Dermis blood vessel endothelial cell (primary cell): ENCODE results near the gene CTNNB1. TPM values are rescaled to one million over a fixed set of nuclear protein-coding genes. Genes with fewer than 3 reads are reported as not detected.

ENCODE experiments used
- DNase-seq: peaks from one replicate; pipeline ENCODE4 v3.0.0; 2010
- total RNA-seq: library from RNA; depleted of rRNA; stranded (reverse); fragments of >200 nt; gene quantifications from 2 replicates; pipeline ENCODE4 v1.2.3, GENCODE V29; 2014

Gene CTNNB1
- total RNA-seq, 1 donor from 2014 or later, result 1,954 TPM

DNA sequence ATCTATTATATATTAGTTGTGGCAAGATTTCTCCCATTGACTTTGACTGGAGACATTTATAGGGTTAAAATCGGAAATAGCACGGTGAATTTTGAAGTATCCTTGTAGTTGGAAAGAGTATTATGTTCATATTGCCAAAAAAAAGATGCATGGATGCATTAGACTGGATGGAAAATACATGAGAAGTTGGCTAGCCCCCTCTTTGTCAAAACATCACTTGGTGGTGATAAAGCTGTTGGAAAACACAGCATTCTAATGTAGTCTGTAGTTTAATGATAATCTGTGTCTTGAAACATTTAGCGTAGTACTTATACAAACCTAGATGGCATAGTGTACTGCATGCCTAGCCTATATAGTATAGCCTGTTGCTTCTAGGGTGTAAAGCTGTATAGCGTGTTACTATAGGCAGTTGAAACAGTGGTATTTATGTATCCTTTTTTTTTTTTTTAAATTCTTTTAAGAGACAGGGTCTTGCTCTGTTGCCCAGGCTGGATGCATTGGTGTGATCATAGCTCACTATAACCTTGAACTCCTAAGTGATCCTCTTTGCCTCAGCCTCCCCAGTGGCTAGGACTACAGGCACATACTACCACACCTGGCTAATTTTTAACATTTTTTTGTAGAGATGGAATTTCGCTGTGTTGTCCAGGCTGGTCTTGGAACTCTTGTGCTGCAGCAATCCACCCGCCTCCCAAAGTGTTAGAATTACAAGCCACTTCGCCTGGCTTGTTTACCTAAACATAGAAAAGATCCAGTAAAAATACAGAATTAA is 21.8 kb downstream of the CTNNB1 start:
- no peak for DNase-seq

DNA sequence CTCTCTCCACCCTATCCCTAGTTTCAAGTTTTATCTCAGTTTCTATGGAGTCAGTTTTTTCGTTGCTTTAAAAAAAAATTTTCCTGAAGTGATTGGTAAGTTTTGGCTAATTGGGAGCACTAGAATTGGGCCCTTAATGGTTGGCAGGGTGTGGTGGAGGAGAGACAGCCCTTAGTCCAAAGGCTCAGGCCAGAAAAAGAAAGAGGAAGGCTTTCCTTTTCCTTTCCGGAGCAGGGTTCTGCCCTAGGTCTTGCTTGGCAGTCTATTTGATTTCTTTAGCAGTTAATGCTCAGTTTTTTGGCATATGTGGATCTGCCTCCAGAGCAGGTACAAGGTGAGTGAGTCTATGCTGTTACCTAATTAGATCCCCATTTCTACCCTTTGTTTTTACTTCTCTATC is 22.7 kb downstream of the CTNNB1 start:
- DNase-seq, result no peak

DNA sequence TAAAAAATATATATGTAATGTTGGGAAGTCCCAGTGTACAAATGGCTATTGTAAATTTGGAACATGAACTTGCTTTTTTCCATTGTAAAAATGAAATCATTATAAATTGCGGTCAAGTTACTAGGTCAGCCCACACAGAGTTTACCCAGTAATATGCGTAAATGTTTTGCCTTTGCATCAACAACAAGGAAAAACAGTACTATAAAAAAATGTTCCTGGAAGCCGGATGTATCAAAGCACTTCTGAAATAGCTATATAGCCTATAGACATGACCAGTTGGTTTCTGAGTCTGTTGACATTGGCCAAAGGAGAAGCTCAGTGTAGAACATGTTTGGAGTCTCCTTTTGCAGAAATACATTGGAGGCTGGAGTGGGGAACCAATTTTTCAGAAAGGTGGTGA is 23.2 kb downstream of the CTNNB1 start:
- no peak for DNase-seq

DNA sequence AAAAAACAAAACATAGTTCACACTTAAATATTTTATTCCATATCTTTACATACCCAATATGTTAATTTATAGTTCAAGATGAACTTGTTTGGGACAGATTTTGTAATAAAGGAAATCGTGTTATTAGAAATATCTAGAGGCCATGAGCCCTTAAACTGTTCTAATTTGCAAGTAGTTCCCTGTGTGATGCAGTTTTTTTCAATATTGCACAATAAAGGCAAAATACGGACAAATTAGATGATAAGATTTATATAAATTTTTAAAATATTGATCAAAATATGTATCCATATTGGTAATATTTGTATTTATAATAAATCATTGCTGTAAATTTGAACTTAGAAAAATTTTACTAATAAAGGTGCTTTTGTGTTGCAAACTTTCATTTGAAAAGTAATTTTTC is 23.8 kb downstream of the CTNNB1 start:
- DNase-seq, result no peak

DNA sequence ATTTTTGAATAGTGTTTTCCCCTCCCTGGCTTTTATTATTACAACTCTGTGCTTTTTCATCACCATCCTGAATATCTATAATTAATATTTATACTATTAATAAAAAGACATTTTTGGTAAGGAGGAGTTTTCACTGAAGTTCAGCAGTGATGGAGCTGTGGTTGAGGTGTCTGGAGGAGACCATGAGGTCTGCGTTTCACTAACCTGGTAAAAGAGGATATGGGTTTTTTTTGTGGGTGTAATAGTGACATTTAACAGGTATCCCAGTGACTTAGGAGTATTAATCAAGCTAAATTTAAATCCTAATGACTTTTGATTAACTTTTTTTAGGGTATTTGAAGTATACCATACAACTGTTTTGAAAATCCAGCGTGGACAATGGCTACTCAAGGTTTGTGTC is 24.4 kb downstream of the CTNNB1 start:
- no peak for DNase-seq

- peak; percentile 48 for DNase-seq
Observed at GRCh38 chr3:41224120-41224806, 25.0 kb downstream of the CTNNB1 start.

GRCh38 chr3:41234823-41235721 is 35.8 kb downstream of the CTNNB1 start:
- DNase-seq, result no peak

- DNase-seq, result no peak
Observed at GRCh38 chr3:41236228-41236627, 36.9 kb downstream of the CTNNB1 start.

DNA sequence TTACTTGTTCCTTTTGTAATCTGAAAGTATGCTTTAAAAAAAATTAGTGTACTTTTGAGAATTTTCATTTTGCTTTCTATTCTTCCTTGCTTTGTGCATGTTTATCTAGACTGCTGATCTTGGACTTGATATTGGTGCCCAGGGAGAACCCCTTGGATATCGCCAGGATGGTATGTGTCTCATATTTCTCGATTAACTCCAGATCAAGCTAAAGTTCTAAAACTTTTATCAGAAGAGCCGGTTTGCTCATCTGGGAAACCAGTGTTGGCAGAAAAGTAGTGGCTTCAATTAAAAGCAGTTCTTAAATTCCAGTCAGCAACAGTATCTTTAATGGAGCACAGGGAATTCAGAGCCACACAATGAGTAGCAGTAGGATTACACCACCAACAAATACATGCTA is 38.6 kb downstream of the CTNNB1 start:
- no peak for DNase-seq

GRCh38 chr3:41239587-41239986 is 40.3 kb downstream of the CTNNB1 start:
- DNase-seq, result no peak

DNA sequence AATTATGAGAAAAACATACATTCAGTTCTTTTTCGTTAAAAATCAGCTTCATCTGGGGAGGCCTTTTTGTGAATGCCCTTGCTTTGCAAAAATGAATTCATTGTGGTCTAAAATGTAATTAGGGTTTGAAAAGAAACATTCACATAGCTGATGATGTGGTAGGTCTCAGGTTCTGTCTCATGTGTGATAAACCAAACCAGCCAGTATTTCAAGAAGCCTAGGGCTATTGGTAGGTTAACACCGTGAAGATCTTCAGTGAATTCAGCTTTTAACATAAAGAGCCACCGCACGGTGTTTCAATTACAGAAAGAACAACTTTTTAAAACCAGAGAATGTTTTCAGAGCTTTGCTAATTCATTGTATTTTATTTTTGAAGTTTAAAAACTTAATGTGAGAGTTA is 41.9 kb downstream of the CTNNB1 start:
- no peak for DNase-seq

- DNase-seq, result no peak
Observed at GRCh38 chr3:41241800-41242571, 42.7 kb downstream of the CTNNB1 start.

- DNase-seq, result no peak
Observed at GRCh38 chr3:41243183-41243582, 43.9 kb downstream of the CTNNB1 start.

- DNase-seq, result no peak
Observed at GRCh38 chr3:41244620-41245336, 45.5 kb downstream of the CTNNB1 start.

DNA sequence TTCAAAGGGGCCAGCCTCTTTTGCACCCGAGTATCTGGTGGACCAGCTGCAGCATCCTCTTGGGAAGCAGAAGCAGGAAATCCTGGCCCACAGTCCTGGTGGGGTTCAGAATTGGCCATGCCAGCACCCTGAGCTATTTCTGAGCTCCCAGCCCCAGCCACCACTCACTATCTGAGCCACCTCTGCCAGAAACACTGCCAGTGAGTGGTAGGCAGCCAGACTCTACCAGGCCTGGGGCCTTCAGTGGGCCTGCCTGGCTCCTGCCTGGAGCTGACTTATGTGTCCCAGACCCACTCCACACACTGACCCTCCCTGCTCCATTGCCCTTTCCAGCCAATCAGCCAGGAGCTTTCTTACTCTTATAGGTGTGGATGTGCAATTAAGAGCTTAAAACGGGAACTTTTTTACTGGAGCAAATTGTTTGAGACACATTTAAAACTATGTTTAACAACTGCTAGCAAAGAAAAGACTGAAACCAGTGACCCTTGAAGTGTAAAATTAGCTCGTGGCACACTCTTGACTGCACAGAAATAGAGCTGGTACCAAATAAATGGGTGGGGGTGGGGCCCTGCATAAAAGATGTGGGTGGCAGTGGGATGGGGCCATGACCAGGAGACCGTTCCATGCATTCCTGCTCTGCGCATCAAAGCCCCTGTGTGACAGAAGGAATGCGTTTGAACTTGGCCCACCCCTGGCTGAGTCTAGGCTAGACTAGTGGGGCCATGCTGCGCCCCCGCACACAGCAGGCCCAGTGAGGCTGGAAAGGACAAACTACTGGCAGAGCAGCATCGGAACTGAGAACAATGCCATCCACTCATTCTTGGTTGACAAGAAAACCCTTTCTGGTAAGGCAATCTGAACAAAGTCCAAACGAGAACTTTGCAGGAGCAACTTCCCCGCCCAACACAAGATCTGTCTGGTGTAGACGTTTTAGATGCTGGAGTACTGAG is 48.0 kb downstream of the CTNNB1 start:
- DNase-seq, result no peak

DNA sequence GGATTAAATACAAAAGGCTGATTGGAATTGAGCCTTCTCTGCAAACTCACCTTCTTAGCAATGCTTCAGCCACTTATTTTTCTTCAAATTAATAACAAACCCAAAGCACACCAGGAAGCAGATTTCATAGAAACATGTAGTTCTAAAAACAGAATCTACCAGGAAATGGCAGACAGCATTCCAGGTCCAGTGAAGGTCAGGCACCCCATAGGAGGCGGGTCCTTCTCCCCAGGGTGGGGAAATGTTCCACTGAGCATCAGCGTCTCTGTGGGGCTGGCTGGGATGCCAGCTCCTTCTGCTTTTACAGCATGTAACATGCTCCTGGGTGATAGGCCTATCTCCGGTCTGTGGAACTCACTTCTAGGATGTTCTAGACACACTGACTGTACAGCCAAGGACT is 49.2 kb downstream of the CTNNB1 start:
- no peak for DNase-seq

DNA sequence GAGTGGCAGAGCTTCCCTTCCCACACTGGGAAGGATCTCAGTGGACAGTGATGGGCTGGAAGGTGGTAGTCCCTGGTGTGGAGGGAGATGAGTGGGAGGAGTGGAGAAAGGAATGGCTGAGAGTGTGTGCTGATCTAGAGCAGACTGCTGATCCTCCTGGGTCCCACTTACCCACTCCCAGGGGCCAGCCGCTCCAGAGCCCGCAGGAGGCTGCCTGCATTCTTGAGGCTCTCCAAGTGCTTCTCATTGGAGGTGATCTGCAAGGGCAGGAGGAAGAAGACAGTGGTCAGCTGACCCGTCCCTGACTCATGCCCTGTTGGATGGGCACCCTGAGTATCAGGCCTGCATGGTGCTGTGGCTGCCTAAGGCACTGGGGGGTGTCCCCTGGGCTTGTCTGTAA is 50.0 kb downstream of the CTNNB1 start:
- no peak for DNase-seq

- no peak for DNase-seq
Observed at GRCh38 chr3:41250825-41251224, 51.5 kb downstream of the CTNNB1 start.

DNA sequence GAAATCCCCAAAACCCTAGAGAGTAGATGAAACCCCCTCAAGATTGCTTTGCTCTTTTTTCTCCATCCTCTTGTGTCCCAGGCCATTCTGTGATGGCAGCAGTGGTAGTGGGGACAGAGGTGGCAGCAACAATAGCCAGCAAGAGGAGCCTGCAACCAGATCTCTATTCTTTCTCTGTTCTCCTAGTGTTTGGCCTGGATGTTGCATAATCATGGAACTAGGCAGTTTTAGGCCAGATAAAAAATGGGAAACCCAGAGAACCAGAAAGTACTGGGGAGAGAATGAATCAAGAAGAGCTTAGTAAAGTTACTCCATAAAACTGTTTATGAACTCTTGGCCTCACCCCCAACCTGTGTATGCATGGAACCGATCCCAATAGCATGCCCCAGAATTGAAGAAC is 52.3 kb downstream of the CTNNB1 start:
- no peak for DNase-seq

DNA sequence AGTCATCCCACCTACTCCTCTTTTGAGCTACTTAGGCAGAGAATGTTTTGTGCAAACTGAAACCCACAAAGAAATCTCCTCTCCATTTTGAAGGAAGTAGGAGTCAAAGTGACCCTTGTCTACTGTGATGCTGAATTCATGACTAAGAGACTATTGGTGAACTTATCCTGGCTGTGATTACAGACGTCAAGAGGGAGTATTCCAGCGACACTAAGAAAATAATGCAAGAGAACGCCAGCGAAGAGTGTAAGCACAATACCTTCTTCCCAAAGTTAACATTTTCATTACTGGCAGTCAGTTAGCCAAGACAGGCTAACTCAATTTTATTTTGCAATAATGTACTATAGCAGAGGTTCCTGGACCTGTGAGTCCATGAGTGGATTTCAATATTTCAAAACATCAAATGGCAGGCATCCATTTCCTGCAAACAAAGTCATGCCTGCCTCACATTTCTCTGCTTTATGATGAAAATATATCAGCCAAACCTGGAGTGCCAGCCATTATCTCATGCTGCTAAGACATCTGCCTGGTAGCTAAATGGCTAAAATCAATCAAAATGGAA is 59.0 kb downstream of the CTNNB1 start:
- DNase-seq, result no peak
